Neural cell (in vitro differentiated cells): Measurements from ENCODE around the gene NKG7.

Experiments
- CTCF ChIP-seq: fragments of 450-650 bp; IDR thresholded peaks from 2 replicates; pipeline ENCODE4 v1.5.1; 2014; ENCODE audit warnings: antibody characterized with exemption, mild to moderate bottlenecking, moderate library complexity; ENCODE audit not compliant: poor library complexity, severe bottlenecking
- EP300 ChIP-seq: fragments of 450-650 bp; conservative IDR thresholded peaks from 2 replicates; pipeline ENCODE4 v1.6.1; 2014; ENCODE audit warnings: antibody characterized with exemption, mild to moderate bottlenecking, moderate library complexity; ENCODE audit not compliant: poor library complexity, severe bottlenecking
- EZH2 ChIP-seq: fragments of 200-600, 300-800 bp; shearing (Covaris generic), sonication (generic); IDR thresholded peaks from 2 replicates; pipeline ENCODE4 v1.6.1; 2014; ENCODE audit warnings: antibody characterized with exemption, low read length, borderline replicate concordance, mild to moderate bottlenecking; ENCODE audit not compliant: insufficient read depth, poor library complexity, severe bottlenecking
- MXI1 ChIP-seq: fragments of 450-650 bp; conservative IDR thresholded peaks from 2 replicates; pipeline ENCODE4 v1.6.1; 2014; ENCODE audit warnings: antibody characterized with exemption, mild to moderate bottlenecking; ENCODE audit not compliant: poor library complexity, severe bottlenecking
- POLR2AphosphoS5 ChIP-seq: IDR thresholded peaks from 2 replicates; pipeline ENCODE4 v1.6.1; 2012
- RAD21 ChIP-seq: fragments of 450-650 bp; conservative IDR thresholded peaks from 2 replicates; pipeline ENCODE4 v1.6.1; 2014; ENCODE audit warnings: antibody characterized with exemption, mild to moderate bottlenecking, moderate library complexity
- REST ChIP-seq: IDR thresholded peaks from 2 replicates; pipeline ENCODE4 v1.6.1; 2012; ENCODE audit warnings: borderline replicate concordance
- SMC3 ChIP-seq: fragments of 450-650 bp; conservative IDR thresholded peaks from 2 replicates; pipeline ENCODE4 v1.6.1; 2014; ENCODE audit warnings: antibody characterized with exemption, mild to moderate bottlenecking, moderate library complexity; ENCODE audit not compliant: poor library complexity
- TAF1 ChIP-seq: IDR thresholded peaks from 2 replicates; pipeline ENCODE4 v1.6.1; 2012; ENCODE audit warnings: low read depth

GRCh38 chr19:51377422-51377821 lies 5.0 kb upstream of the NKG7 start:
- TF ChIP-seq CTCF: no peak
- no peak for TF ChIP-seq POLR2AphosphoS5
- no peak for TF ChIP-seq RAD21
- no peak for TF ChIP-seq EZH2
- no peak for TF ChIP-seq REST
- TF ChIP-seq TAF1: no peak
- no peak for TF ChIP-seq SMC3
- TF ChIP-seq EP300: no peak
- no peak for TF ChIP-seq MXI1
